ENCODE results near the gene DCXR.
"Not testable (repeated sequence)": the region's sequence is repeated elsewhere in the genome, so short reads cannot be mapped to it uniquely, and the experiment has no call there.

Gene DCXR

DNA sequence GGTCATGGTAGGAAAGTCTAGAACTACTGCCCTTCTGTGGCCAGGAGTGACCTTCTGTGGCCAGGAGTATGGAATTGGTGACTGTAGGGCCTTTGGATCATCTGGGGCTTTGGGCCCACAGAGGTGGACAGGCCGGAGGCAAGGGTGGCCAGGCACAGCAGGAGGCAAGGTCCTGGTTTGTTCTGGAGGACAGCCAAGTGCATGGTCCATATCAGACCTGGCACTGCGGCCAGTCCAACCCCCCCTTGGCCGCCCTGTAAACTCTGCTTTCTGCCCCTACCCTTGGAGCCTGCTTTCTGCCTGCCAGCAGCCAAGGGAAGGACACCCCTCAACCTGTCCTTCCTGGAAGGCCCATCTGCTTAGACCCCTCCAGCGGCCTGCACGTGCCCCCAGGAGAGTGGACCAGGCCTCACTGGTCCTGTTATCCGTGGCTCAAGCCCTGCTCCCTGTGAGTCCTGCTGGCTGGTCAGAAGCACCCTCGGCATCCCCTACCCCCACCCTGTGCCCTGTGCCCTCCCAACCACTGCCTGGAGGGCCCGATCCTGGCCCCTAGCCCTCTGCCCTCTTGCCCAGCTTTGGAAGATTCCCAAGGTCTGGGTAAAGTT is 2.3 kb upstream of the DCXR start:
- no peak for TF ChIP-seq CTCF (conservative IDR thresholded peaks at IDR 0.05; ENCODE audit: control insufficient read depth, insufficient read depth, low read depth, low read length)
- H3K4me3 ChIP-seq (ENCODE audit: control insufficient read depth, low read depth, low read length) = no peak overlapping the region

GRCh38 chr17:82038796-82039409 is 1.4 kb upstream of the DCXR start:
- DNase-seq (ENCODE audit: low read depth) = peak; percentile 41

More for the DNA sequence above, 2.3 kb upstream of the DCXR start:
- no peak for DNase-seq (ENCODE audit: low read depth)

DNA sequence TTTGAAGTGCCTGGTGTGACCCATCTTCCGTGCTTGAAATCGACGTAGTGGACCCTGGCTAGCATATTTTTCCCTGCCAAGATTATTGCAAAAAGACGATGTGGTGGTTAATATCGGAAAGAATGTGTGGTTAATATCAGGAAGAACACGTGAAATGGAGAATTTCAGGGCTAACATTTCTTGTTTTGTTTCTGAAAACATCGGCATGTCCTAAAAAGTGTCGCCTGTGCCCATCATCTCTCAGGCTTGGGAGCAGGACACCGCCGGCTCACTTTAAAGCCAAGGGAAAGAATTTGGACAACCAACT is 345 bp upstream of the DCXR start:
- peak overlapping the region; percentile 15 for H3K4me3 ChIP-seq (ENCODE audit: control insufficient read depth, low read depth, low read length)
- TF ChIP-seq CTCF (conservative IDR thresholded peaks at IDR 0.05; ENCODE audit: control insufficient read depth, insufficient read depth, low read depth, low read length) = no peak
- no peak for DNase-seq (ENCODE audit: low read depth)

More at GRCh38 chr17:82038796-82039409, 1.4 kb upstream of the DCXR start:
- H3K4me3 ChIP-seq (ENCODE audit: control insufficient read depth, low read depth, low read length) = not testable (repeated sequence)

- DNase-seq (ENCODE audit: low read depth) = no peak
- TF ChIP-seq CTCF (conservative IDR thresholded peaks at IDR 0.05; ENCODE audit: control insufficient read depth, insufficient read depth, low read depth, low read length) = no peak
- H3K4me3 ChIP-seq (ENCODE audit: control insufficient read depth, low read depth, low read length) = peak overlapping the region; percentile 70
Observed at GRCh38 chr17:82036634-82037091, 834 bp downstream of the DCXR start.

- DNase-seq (ENCODE audit: low read depth) = no peak
- no peak overlapping the region for H3K4me3 ChIP-seq (ENCODE audit: control insufficient read depth, low read depth, low read length)
- no peak for TF ChIP-seq CTCF (conservative IDR thresholded peaks at IDR 0.05; ENCODE audit: control insufficient read depth, insufficient read depth, low read depth, low read length)
Observed at GRCh38 chr17:82035956-82036633, 1.4 kb downstream of the DCXR start.

- DNase-seq (ENCODE audit: low read depth) = no peak
- H3K4me3 ChIP-seq (ENCODE audit: control insufficient read depth, low read depth, low read length) = no peak overlapping the region
- TF ChIP-seq CTCF (conservative IDR thresholded peaks at IDR 0.05; ENCODE audit: control insufficient read depth, insufficient read depth, low read depth, low read length) = no peak
Observed at GRCh38 chr17:82035488-82035887, 2.0 kb downstream of the DCXR start.

DNA sequence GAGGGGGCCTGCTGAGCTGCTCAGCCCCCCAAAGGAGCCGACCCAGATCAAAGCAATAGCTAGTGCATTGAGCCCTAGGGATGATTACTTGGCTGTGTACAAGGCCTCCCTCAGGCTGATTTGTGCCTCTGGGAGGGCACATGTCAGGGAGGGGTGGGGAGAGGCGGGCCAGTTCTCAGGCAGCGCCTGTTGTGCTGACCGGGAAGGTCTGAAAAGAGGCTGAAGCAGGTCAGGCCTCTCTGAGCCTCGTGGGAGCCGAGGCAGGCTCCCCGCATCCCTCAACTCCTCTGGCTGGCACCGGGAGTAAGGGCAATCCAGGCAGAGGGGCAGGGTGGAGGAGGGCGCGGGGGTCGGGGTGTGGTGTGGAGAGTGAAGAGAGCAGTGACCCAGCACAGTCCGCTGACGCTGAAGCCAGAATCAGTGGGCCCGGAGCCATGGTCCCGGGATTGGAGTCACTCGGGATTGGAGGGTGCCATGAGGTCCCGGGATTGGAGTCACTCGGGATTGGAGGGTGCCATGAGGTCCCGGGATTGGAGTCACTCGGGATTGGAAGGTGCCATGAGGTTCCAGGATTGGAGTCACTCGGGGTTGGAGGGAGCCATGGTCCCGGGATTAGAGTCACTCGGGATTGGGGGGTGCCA is 3.0 kb downstream of the DCXR start:
- no peak overlapping the region for H3K4me3 ChIP-seq (ENCODE audit: control insufficient read depth, low read depth, low read length)
- DNase-seq (ENCODE audit: low read depth) = no peak
- TF ChIP-seq CTCF (conservative IDR thresholded peaks at IDR 0.05; ENCODE audit: control insufficient read depth, insufficient read depth, low read depth, low read length) = no peak
